NCI-H2081 treated with DMSO at 0.1 percent for 48 hours (cell line): ENCODE data around the gene MIDN.

Experiments
- DNase-seq: peaks from one replicate; lab custom pipeline; 2025; lab: John Stamatoyannopoulos, UW

The MIDN gene

DNA sequence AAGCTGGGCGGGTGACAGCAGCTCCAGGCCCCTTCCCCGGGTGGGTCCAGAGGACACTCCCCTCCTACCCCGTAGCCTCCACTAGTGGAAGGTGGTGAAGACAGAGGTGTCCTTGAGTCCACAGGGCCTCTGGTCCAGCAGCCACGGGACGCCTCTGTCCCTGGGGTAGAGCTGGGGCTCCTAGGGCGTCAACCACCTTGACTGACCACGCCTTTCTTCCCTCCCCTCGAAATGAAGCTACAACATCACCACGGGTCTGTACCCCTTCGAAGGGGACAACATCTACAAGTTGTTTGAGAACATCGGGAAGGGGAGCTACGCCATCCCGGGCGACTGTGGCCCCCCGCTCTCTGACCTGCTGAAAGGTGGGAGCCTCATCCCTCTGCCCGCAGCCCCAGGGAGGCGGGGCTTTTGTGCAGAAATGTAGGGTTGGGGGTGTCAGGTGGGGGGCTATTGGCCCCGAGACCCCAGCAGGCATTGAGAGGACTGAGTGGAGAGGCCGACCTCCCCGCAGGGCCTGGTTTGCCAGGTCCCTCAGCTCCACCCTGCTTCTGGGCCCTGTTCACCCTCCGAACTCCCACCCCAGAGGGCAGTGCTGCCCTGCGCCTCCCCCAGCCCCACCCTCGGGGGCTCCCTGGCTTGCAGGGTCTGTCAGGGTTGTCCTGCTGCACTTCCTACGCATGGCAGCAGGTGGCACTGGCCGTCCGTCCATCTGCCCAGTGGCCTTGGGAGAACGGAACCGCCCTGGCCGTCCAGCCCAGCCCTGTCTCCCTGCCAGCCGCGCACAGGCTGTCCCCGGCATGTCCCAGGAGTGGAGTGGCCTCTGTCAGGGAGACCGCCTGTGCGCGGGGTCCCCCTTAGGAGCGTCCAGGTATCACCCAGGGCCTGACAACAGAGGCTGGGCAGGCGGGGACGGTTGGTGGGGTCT is 27.1 kb upstream of the MIDN start:
- DNase-seq: no peak

- DNase-seq: no peak
Measured at GRCh38 chr19:1221904-1222255, 26.5 kb upstream of the MIDN start.

DNA sequence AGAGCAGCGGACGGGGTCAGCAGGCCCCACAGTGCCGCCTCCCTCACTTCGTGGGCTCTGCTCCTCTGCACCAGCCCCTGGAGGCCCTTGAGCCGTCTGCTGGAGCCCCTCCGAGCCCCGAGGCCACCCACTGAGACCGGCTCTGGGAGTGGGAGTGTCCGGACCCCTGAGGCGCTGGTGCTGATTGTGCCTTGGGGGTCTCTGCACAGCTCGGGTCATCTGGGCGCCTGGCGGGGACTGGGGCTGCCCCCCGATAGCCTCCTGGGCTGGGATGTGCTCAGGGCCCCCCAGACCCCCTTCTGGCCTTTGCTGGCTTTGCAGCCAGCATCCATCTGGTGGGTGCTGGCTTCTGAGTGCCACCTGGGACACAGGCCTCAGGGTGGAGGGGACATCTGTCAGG is 26.0 kb upstream of the MIDN start:
- DNase-seq: no peak

DNA sequence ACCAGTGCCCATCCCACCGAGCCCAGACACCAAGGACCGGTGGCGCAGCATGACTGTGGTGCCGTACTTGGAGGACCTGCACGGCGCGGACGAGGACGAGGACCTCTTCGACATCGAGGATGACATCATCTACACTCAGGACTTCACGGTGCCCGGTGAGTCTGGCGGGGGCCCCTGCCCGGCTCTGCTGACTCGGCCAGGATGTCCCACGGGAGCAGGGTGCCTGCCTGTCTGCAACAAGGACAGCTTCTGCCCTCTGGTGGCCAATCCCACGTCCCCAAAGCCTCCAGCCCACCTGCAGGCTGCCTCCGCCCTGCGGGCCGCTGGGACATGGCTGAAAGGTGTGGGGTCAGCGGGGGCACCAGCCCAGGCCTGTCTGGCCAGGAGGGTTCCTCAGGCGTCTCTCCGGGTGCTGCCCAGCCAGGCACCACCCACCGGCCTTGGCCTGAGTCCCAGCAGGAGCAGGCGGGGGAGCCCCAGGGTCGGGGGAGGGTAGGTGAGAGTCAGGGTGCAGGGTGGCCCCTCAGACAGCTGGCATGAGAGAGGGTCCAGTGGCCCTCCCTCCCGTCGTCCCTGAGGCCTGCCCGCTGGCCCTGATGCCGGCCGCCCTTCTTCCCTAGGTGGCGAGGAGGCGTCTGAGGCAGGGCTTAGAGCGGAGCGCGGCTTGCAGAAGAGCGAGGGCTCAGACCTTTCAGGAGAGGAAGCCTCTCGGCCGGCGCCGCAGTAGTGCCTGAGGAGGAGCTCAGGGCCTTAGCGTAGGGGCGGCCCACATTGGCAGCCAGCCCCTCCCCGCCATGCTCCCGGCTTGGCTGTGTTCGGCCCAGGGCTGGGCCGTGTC is 25.1 kb upstream of the MIDN start:
- DNase-seq: no peak

DNA sequence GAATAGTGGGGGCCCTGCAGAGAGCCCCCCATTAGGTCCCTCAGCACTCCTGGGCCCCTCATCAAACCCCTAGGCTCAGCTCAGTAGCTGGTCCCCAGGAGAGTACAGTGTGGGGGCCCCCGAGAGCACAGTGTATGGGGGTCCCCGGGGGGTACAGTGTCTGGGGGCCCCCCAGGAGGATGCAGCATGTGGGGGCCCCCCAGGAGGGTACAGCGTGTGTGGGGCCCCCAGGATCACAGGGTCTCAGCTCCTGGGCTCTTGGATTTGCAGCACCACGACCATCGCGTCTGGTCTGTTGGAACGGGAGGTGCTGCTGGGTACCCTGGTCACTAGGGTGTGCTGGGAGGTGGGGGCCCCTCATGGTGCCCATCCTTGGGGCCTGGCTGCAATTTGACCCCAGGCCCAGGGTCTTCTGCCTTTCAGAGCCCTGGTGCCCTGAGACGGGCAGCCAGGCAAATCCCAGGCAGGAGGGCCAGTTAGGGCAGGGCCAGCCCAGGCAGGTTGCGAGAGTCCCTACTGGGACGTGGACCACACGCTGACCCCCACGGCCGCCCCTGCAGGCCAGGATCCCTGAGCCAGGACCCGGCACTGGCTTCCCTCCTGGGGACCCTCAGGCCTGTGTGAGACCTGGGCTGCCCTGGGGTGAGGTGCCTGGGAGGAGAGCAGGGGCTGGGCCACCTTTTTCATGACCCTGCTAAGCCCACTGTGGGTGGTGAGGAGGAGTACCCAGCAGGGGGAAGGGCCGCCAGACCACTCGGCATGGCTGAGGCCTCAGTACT is 24.1 kb upstream of the MIDN start:
- no peak for DNase-seq

DNA sequence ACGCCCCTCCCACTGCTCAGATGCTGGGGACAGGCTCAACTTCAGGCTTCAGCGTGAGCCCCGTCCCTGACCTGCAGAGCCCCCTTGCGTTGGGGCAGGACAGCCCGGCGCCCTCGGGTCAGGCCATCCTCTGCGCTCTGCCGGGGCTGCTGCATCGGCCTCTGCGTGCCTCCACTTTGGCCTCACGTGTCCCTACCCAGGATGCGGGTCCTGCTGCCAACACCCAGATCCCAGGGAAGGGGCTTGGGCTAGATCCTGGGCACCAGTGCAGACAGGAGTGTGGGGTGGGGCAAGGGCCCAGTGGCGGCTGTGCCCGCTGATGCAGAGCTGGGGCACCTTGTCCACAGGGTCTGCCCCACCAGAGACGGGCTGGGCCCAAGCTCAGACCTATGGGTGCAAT is 23.5 kb upstream of the MIDN start:
- no peak for DNase-seq

DNA sequence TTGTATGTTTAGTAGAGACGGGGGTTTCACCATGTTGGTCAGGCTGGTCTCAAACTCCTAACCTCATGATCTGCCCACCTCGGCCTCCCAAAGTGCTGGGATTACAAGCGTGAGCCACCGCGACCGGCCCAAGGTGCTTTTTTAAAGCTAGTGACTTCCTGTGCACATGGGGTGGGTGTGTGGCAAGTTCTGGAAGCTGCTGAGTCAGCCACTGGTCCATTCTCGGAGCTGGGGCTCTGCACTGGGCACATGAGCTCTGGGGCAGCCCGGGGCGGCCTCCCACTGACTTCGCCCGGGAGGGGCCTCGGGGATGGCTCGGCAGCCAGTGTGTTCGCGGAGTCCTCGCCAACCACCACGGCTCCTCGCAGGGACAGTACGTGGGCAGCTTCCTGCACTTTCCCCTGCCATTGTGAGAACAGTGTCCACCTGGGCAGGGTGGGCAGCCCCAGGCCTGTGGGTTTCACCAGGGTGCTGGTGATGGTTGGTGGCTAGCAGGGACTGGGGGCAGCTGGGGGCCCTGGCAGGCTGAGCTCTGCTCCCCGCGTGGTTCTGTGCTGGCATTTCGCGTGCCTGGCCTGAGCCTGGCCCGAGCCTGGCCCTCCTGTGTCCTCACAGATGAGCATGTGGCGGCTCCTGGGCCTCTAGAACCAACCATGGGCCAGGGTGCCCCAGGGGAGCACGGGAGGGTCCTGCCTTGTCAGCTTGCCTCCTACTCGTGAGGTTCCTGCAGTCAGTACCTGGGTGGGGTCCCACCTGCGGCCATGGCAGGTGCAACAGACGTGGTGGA is 22.8 kb upstream of the MIDN start:
- DNase-seq: no peak

DNA sequence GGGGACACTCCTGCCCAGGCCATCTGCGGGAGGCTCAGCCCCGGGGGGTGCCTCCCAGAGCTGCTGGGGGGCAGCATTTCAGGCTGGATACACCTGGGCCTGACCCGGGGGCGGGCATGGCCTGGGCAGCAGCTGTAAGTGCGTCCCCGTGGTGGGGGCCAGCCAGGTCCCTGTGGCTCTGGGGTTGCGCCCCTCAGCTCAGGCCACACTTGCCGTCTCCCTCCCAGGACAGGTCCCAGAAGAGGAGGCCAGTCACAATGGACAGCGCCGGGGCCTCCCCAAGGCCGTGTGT is 22.2 kb upstream of the MIDN start:
- no peak for DNase-seq

DNA sequence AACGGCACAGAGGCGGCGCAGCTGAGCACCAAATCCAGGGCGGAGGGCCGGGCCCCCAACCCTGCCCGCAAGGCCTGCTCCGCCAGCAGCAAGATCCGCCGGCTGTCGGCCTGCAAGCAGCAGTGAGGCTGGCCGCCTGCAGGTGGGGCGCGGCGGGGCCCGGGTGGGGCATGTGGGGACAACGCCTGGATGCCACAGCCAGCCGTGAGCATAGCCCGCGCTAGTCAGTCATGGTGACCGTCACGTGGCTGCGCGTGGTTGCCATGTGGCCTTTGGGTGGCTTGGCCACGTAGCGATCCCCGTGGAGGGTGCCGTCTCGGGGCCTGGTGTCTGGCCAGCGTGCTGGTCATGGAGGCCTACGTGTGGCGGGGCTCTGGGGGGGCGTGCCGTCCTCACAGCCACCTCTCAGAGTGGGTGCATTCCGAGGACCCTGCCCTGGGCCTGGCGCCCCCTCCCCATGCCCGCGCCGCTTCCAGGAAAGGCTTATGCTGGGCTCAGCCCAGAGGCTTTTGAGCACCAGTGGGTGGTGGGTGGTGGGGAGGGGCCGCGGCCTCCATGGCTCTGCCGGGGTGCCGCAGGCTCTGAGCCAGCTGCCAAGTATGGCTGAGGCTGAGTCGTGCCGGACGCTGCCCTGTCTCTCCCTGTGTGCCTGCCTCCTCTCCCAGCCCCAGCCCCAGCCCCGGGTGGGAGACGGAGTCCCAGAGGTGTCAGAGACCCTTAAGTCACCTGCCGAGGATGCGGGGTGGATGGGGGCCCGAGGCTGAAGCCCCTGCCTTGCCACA is 21.7 kb upstream of the MIDN start:
- no peak for DNase-seq

DNA sequence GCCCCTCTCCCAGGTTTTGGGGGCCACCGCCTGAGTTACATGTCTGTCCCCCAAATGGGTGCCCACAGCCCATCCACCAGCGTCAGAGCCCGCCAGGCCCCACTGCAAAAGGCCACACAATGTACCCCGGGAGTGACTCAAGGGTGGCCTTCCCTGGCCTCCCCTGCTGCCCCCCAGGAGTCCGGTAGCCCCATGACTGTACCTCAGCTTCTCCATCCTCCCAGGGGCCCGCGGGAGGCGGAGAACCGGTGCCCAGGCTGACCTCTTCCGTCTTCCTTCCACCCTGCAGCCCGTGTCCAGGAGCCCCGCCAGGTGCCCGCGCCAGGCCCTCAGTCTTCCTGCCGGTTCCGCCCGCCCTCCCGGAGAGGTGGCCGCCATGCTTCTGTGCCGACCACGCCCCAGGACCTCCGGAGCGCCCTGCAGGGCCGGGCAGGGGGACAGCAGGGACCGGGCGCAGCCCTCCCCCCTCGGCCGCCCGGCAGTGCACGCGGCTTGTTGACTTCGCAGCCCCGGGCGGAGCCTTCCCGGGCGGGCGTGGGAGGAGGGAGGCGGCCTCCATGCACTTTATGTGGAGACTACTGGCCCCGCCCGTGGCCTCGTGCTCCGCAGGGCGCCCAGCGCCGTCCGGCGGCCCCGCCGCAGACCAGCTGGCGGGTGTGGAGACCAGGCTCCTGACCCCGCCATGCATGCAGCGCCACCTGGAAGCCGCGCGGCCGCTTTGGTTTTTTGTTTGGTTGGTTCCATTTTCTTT is 20.9 kb upstream of the MIDN start:
- DNase-seq: no peak

DNA sequence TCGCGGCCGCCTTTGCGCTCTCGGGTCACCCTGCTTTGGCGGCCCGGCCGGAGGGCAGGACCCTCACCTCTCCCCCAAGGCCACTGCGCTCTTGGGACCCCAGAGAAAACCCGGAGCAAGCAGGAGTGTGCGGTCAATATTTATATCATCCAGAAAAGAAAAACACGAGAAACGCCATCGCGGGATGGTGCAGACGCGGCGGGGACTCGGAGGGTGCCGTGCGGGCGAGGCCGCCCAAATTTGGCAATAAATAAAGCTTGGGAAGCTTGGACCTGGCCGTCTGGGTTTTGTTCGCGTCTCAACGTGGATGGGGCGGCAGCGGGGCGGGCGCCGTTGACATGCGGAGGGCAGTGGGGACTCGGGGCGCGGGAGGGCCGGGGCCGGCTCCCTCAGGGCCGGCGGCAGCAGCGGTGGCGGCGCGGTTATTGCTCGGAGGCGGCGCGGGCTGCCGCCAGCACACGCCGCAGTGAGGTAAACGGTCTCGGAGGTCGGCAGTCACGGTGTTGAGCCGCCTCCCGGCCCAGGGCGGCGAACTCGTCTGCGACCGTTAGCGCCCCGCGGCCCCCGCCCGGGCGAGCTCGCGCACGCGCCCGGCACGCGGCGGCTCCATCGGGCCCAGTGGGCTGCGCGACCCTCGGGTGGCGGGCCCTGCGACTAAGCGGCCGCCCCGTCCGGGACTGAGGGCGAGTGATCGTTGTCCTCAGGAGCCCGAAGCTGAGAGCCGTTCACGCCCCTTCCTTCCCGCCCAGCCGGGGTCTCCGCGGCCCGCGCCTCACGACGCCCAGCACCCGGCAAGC is 20.0 kb upstream of the MIDN start:
- DNase-seq: no peak

DNA sequence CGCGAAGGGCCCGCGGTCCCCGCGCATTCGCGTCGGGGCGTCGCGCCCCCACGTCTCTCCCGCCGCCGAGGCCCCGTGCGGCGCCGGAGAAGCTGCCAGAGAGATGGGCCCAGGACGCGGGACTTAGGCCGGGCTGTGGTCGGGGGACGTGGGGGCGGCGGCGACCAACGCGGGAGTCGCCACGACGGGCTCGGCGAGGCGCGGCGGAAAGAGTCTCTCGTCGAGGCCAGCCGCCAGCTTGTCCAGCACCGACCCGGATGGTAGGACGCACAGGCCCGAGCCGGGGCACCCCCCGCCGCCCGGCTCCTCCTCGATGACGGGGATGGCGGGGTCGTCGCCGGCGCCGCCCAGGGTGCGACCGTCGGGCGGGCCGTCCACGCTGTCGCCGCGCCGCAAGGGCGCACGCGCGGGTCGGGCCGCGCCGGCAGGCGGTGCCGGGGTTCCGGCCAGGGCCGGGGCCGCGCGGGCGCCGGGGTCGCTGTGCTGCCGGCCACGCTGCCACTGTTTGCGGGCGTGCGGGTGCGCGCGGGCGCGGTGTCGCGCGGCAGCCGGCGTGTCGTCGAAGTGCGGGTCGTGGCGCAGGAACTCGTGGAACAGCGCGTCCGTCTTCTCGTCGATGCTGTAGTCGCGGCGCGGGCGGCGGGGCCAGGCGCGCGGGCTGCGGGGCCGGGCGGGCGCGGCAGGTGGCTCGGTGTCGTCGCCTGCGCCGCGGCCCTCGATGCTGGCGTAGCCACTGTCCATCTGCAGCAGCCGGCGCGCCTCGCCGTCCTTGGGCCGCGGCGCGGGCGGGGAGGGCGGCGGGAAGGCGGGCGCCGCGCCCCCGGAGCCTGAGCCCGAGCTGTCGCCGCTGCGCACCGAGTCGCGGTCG is 19.1 kb upstream of the MIDN start:
- no peak for DNase-seq

GRCh38 chr19:1229924-1230782 is 18.2 kb upstream of the MIDN start:
- no peak for DNase-seq

- DNase-seq: no peak
Measured at GRCh38 chr19:1230783-1231489, 17.4 kb upstream of the MIDN start.

DNA sequence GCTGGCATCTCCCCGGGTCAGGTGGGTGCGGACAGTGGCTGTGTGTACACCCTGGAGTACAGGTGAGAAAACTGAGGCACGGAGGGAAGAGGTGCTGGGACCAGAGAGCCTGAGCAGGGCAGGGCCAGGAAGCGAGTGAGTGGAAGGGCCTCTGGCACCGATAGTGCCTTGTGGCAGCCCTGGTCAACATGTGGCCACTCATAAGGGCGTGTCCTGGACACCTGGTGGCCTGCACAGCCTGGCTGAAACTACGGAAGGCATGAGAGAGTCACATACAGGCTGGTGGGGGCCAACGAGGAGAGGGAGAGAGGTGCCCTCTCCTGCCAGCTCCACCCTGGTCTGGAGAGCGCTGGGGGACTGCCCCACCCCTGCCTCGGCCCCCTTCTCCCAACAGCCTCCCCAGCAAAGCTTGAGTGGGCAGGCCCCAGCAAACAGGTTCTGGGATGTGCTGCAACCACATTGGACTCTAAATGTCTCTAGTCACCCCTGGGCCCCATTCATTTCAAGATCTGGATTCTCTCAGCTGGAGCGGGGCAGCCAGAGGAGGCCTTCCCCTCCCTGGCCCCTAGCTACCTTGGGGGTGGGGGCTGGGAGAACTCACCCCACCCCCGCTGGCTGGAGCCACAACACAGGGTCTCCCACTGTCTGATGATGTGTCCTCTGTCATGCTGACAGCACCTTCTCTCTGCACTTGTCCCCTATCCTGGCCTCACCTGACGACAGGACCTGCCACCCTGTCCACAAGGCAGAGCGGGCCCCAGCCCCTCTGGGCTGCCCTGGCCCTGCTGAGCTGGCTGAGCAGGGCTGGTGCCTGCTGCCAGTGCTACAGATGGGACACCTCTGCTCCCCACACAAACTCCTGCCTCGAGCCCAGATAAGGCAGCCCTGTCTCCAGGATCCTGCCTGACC is 16.4 kb upstream of the MIDN start:
- DNase-seq: no peak

DNA sequence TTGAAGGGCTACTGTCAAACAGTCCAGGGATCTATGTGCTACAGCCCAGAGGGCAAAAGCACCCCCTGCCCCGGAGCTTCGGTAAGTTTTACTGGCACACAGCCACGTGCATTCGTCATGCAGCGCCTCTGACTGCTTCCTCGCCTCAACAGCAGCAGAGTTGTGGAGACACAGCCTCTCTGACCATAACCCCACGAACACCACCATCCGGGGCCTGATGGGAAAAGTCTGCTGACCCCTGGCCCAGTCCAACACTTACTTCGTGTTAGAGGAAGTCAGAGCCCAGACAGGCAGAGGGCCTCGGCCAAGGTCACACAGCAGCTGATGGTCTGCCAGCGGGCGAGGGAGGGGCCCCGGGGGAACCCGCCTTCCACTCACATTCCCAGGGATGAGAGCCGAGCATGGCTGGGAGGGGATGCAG is 15.7 kb upstream of the MIDN start:
- no peak for DNase-seq
